ENCODE results near the gene CRYBB3. TPM values are rescaled to one million over a fixed set of nuclear protein-coding genes. Genes with fewer than 3 reads are reported as not detected.

CRYBB3 gene
- total RNA-seq (not detected in 2 replicates), polyA plus RNA-seq (not detected in 2 replicates), polyA minus RNA-seq (not detected in 2 replicates)
- not detected for total RNA-seq (2013)

- ChIA-PET POLR2A (no interaction called here), CTCF (interaction anchor here (0.6 to 1.0 kb wide), 2 partner anchors 11 to 86 kb away, joined by 3 read pairs; no protein-coding TSS in a partner anchor)
- Histone ChIP-seq H3K79me2 (ENCODE audit: control insufficient read depth, insufficient read depth, low read length) (no peaks in the 10 kb centered on the region), H3K4me1 (ENCODE audit: control insufficient read depth in 2 of 2, insufficient read depth in 2 of 2, low read length in 2 of 2) (no peaks in the 10 kb centered on the region), H3K27ac (ENCODE audit: low read length in 2 of 2) (no peak within 1 kb of the TSS), H2AFZ (ENCODE audit: insufficient read depth, low read depth, low read length, poor library complexity, severe bottlenecking) (no peak within 1 kb of the TSS), H3K36me3 (replicated peaks in 1 of 2; ENCODE audit: control extremely low read depth in 1 of 2, control insufficient read depth in 1 of 2, extremely low read depth in 1 of 2, insufficient read depth in 2 of 2, low read length in 1 of 2) (no peaks in the 10 kb centered on the region), H3K9me3 (ENCODE audit: control extremely low read depth in 1 of 3, control insufficient read depth in 2 of 3, insufficient read depth in 1 of 3, low read length in 2 of 3) (peaks cover 0 to 2% (median 0%) of the 10 kb centered on the region in 3 donors), H3K4me2 (replicated peaks; ENCODE audit: low read depth, low read length, poor library complexity, severe bottlenecking) (no peak within 1 kb of the TSS), H4K20me1 (ENCODE audit: control insufficient read depth, insufficient read depth, low read length, poor library complexity, severe bottlenecking) (no peaks in the 10 kb centered on the region), H3K9ac (ENCODE audit: low read length) (no peak within 1 kb of the TSS), H3K27me3 (replicated peaks in 1 of 4; ENCODE audit: control extremely low read depth in 1 of 4, control insufficient read depth in 3 of 4, insufficient read depth in 4 of 4, low read length in 3 of 4) (no peaks in the 10 kb centered on the region), H3K4me3 (ENCODE audit: control extremely low read depth in 1 of 5, extremely low read depth in 1 of 5, insufficient read depth in 1 of 5, low read depth in 2 of 5, low read length in 4 of 5) (no peak within 1 kb of the TSS)
- H3K27me3 Mint-ChIP-seq = peaks cover 17% of the 10 kb centered on the region
- ATAC-seq (ENCODE audit: low read depth) (no peak), DNase-seq (no peak)
- no peak within 1 kb of the TSS for H3K4me3 Mint-ChIP-seq
- H3K27ac Mint-ChIP-seq = no peak within 1 kb of the TSS
- 80% methylated on average over 17 of the region's 17 CpGs for WGBS (ENCODE audit: insufficient coverage)
- H3K4me1 Mint-ChIP-seq = no peaks in the 10 kb centered on the region
- intact Hi-C loops (cut with micrococcal nuclease) = no loop called here
- no peak for TF ChIP-seq CTCF (IDR thresholded peaks at IDR 0.05)
- H3K9me3 Mint-ChIP-seq (ENCODE audit: insufficient read depth) = no peaks in the 10 kb centered on the region
Observed at GRCh38 chr22:25199731-25200520, at the start of gene CRYBB3. Gene CRYBB3, plus strand, starts transcription at chr22:25199858. Its CDS starts 1,539 bp downstream, at chr22:25201397.

DNA sequence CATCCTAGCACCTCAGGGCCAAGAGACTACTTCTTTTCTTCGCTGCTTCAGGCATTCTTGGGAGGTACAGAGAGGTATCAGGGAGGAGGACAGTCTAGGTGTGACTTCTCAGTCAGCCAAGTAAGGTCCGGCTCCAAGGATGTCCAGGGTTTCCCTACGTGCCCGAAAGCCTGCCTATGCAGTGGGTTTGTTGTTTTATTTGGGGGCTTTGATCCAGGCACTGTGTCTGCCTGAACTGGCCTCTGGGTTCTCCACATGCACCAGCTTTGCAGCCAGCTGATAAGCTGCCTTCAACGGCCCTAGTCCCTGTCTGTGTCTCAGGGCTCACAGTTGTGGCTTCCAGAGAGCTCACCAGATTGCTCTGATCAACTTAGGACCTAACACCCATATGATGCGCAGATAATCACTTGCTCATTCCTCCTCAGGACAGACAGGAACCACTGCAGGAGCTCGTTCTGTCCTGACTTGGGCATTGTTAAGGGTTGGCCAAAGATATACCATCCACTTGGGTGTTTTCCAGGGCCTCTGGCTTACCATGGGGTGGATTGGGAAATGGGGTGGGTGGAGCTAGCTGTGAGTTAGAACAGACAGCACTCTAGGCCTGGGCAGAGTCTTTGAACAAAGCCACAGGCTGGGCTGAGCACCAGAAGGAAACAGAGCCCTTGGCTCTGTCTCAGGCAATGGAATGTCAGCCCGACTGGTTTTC is 45.5 kb upstream of the CRYBB3 start:
- no peaks in the 10 kb centered on the region for H3K27me3 ChIP-seq (replicated peaks in 1 of 4; ENCODE audit: control extremely low read depth in 1 of 4, control insufficient read depth in 3 of 4, insufficient read depth in 4 of 4, low read length in 3 of 4)
- no peak overlapping the region for H3K9ac ChIP-seq (ENCODE audit: low read length)
- no peaks in the 10 kb centered on the region for H3K79me2 ChIP-seq (ENCODE audit: control insufficient read depth, insufficient read depth, low read length)
- intact Hi-C loops (cut with micrococcal nuclease) = no loop called here
- Mint-ChIP-seq H3K4me1 (no peaks in the 10 kb centered on the region), H3K27me3 (peaks cover 4% of the 10 kb centered on the region), H3K4me3 (no peak overlapping the region), H3K27ac (no peak overlapping the region), H3K9me3 (ENCODE audit: insufficient read depth) (no peaks in the 10 kb centered on the region)
- no peak for DNase-seq
- ChIA-PET CTCF (no interaction called here), POLR2A (no interaction called here)
- no peak overlapping the region for H3K4me3 ChIP-seq (ENCODE audit: control extremely low read depth in 1 of 5, extremely low read depth in 1 of 5, insufficient read depth in 1 of 5, low read depth in 2 of 5, low read length in 4 of 5)
- H3K4me1 ChIP-seq (ENCODE audit: control insufficient read depth in 2 of 2, insufficient read depth in 2 of 2, low read length in 2 of 2) = no peaks in the 10 kb centered on the region
- no peaks in the 10 kb centered on the region for H4K20me1 ChIP-seq (ENCODE audit: control insufficient read depth, insufficient read depth, low read length, poor library complexity, severe bottlenecking)
- 85% methylated on average over 6 of the region's 8 CpGs for WGBS (ENCODE audit: insufficient coverage)
- no peak for TF ChIP-seq EZH2 (IDR thresholded peaks at IDR 0.05; ENCODE audit: borderline replicate concordance, insufficient read depth, low read depth, low read length, poor library complexity, severe bottlenecking)
- TF ChIP-seq CTCF (IDR thresholded peaks at IDR 0.05) = no peak
- H3K36me3 ChIP-seq (replicated peaks in 1 of 2; ENCODE audit: control extremely low read depth in 1 of 2, control insufficient read depth in 1 of 2, extremely low read depth in 1 of 2, insufficient read depth in 2 of 2, low read length in 1 of 2) = no peaks in the 10 kb centered on the region
- no peak overlapping the region for H3K4me2 ChIP-seq (replicated peaks; ENCODE audit: low read depth, low read length, poor library complexity, severe bottlenecking)
- ATAC-seq (ENCODE audit: low read depth) = no peak
- H3K9me3 ChIP-seq (ENCODE audit: control extremely low read depth in 1 of 3, control insufficient read depth in 2 of 3, insufficient read depth in 1 of 3, low read length in 2 of 3) = no peaks in the 10 kb centered on the region
- no peak overlapping the region for H3K27ac ChIP-seq (ENCODE audit: low read length in 2 of 2)
- H2AFZ ChIP-seq (ENCODE audit: insufficient read depth, low read depth, low read length, poor library complexity, severe bottlenecking) = no peak overlapping the region
